Stimulated activated CD4-positive, alpha-beta T cell treated with anti-CD3 and anti-CD28 coated beads, Interleukin-2, amount 100 ng/mL, for 48 hours (primary cell): ENCODE data around the gene ADGRB2.

ENCODE experiments used
- DNase-seq, 2 donors: peaks; one replicate each; pipeline ENCODE4 v3.0.0-alpha.2; 2020

The ADGRB2 gene

GRCh38 chr1:31763671-31764311 lies 349 bp downstream of the ADGRB2 start:
- DNase-seq, result no peak

GRCh38 chr1:31762726-31763670 lies 1.1 kb downstream of the ADGRB2 start:
- DNase-seq, result peak; percentile 63 to 66

- no peak for DNase-seq
Observed at GRCh38 chr1:31762323-31762722, 1.8 kb downstream of the ADGRB2 start.

- no peak for DNase-seq
Observed at GRCh38 chr1:31761883-31762282, 2.3 kb downstream of the ADGRB2 start.

GRCh38 chr1:31760471-31761470 lies 3.4 kb downstream of the ADGRB2 start:
- DNase-seq, result peak in 1 of 2 donors; percentile 34

- no peak for DNase-seq
Observed at GRCh38 chr1:31759298-31760023, 4.7 kb downstream of the ADGRB2 start.

- no peak for DNase-seq
Observed at GRCh38 chr1:31758823-31759222, 5.3 kb downstream of the ADGRB2 start.

- DNase-seq, result no peak
Observed at GRCh38 chr1:31757989-31758388, 6.2 kb downstream of the ADGRB2 start.

- no peak for DNase-seq
Observed at GRCh38 chr1:31757204-31757679, 6.9 kb downstream of the ADGRB2 start.

GRCh38 chr1:31756578-31756977 lies 7.6 kb downstream of the ADGRB2 start:
- DNase-seq, result no peak

GRCh38 chr1:31755850-31756492 lies 8.2 kb downstream of the ADGRB2 start:
- DNase-seq, result no peak

GRCh38 chr1:31755197-31755611 lies 8.9 kb downstream of the ADGRB2 start:
- DNase-seq, result no peak

- no peak for DNase-seq
Observed at GRCh38 chr1:31754397-31754796, 9.7 kb downstream of the ADGRB2 start.

GRCh38 chr1:31753707-31754349 lies 10.3 kb downstream of the ADGRB2 start:
- DNase-seq, result no peak

GRCh38 chr1:31752952-31753475 lies 11.1 kb downstream of the ADGRB2 start:
- no peak for DNase-seq

- DNase-seq, result no peak
Observed at GRCh38 chr1:31752258-31752657, 11.9 kb downstream of the ADGRB2 start.

GRCh38 chr1:31751822-31752241 lies 12.3 kb downstream of the ADGRB2 start:
- no peak for DNase-seq

GRCh38 chr1:31750858-31751510 lies 13.2 kb downstream of the ADGRB2 start:
- DNase-seq, result no peak

GRCh38 chr1:31749785-31750735 lies 14.1 kb downstream of the ADGRB2 start:
- DNase-seq, result no peak
